Gastroesophageal sphincter (tissue), 3 donors: ENCODE results near the gene BCL11A.

Experiments used
- POLR2A ChIP-seq, 2 donors: fragments of 450-650 bp; IDR thresholded peaks; one replicate each; pipeline ENCODE4 v1.6.1; 2017; ENCODE audit warnings: antibody characterized with exemption in 2 of 2, mild to moderate bottlenecking in 2 of 2, moderate library complexity in 1 of 2
- TF ChIP-seq, protein P1 (sequence below), 4 experiments: fragments of 200-600 bp in 2 of 4; fragments of 450-650 bp in 2 of 4; sonication (generic) in 1 of 4; IDR thresholded peaks; one replicate each; pipeline ENCODE4 v1.5.1; 2017 to 2019; ENCODE audit warnings: antibody characterized with exemption in 4 of 4, mild to moderate bottlenecking in 2 of 4, moderate library complexity in 2 of 4

DNA sequence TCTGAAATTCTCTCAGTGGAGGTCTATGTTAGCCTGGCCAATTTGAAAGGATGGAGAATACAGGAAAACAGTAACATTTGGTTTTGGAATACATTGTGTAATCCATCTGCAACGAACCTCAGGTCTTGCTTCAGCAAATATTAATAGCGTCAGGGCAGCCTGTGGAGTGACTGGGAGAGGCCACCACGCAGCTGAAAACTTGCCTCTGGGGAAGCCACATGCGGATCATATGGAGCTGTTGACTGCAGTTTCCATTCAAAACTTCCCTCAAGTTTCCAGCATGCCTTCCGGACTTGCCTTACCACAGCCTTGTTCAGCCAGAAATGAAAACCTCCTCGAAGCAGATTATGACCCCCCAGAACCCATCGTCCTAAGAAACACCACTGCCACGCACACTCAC is 25.7 kb downstream of the BCL11A start:
- TF ChIP-seq POLR2A (IDR thresholded peaks at IDR 0.05) = no peak
- TF ChIP-seq, protein P1, sequence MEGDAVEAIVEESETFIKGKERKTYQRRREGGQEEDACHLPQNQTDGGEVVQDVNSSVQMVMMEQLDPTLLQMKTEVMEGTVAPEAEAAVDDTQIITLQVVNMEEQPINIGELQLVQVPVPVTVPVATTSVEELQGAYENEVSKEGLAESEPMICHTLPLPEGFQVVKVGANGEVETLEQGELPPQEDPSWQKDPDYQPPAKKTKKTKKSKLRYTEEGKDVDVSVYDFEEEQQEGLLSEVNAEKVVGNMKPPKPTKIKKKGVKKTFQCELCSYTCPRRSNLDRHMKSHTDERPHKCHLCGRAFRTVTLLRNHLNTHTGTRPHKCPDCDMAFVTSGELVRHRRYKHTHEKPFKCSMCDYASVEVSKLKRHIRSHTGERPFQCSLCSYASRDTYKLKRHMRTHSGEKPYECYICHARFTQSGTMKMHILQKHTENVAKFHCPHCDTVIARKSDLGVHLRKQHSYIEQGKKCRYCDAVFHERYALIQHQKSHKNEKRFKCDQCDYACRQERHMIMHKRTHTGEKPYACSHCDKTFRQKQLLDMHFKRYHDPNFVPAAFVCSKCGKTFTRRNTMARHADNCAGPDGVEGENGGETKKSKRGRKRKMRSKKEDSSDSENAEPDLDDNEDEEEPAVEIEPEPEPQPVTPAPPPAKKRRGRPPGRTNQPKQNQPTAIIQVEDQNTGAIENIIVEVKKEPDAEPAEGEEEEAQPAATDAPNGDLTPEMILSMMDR (IDR thresholded peaks at IDR 0.05) = no peak
